GM19238 (cell line): ENCODE measurements around the gene SGCA.

Source experiments
- DNase-seq: peaks from one replicate; pipeline ENCODE4 v3.0.0; 2011; ENCODE audit warnings: low spot score; ENCODE audit not compliant: insufficient read length

The SGCA gene

DNA sequence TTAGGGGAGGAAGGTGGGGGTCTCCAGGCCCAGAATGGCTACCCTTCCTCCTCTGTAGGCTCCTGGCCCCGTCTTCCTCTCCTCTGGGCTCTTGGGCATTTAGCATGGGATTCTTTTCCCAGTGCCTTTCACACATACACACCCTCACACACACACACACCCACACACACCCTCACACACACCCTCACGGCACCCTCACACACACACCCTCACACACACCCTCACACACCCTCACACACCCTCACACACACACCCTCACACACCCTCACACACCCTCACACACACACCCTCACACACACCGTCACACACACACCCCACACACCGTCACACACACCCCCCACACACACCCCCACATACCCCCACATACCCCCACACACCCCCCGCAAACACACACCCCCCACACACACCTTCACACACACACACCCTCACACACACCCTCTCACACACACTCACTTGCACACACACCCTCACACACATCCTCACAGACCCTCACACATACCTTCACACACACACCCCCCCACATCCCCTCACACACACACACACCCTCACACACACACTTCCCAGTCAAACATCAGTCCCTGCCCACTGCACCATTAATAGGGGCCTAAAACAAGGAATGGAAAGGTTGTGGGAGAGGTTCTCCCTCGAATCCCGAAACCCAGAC is 845 bp downstream of the SGCA start:
- no peak for DNase-seq

DNA sequence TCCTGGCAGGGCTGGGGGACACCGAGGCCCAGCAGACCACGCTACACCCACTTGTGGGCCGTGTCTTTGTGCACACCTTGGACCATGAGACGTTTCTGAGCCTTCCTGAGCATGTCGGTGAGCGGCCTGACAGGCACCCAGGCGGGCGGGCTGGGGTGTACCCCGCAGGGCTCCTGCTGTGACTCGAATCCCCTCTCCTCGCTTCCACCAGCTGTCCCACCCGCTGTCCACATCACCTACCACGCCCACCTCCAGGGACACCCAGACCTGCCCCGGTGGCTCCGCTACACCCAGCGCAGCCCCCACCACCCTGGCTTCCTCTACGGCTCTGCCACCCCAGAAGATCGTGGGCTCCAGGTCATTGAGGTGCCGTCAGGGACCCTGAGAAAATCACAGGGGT is 1.6 kb downstream of the SGCA start:
- no peak for DNase-seq

GRCh38 chr17:50168319-50168718 is 2.5 kb downstream of the SGCA start:
- no peak for DNase-seq

DNA sequence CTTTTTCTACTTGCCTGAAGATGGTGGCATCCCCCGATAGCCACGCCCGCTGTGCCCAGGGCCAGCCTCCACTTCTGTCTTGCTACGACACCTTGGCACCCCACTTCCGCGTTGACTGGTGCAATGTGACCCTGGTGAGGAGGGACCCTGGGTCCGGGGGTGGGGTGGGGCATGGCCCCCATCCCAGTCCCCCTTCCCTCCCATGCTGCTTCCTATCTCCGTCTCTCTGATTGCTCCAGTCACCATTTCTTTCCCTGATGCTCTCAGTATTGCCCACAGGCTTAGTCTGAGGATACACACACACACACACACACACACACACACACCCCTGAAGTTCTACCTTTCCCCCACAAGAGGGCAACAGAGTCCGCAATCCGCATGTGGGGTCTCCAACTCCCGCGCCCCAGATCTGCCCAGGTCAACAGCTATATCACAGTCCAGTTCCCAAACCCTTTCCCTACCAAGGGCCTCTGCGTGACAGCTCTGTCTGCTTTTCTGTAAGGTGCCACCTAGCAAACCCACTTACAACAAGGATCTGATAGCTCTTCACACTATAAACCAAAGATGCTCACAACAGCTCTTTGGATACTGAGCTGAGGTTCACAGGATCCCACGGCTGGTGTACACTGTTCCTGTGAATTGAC is 3.4 kb downstream of the SGCA start:
- DNase-seq = no peak

- DNase-seq = no peak
Observed at GRCh38 chr17:50169881-50170459, 4.2 kb downstream of the SGCA start.

DNA sequence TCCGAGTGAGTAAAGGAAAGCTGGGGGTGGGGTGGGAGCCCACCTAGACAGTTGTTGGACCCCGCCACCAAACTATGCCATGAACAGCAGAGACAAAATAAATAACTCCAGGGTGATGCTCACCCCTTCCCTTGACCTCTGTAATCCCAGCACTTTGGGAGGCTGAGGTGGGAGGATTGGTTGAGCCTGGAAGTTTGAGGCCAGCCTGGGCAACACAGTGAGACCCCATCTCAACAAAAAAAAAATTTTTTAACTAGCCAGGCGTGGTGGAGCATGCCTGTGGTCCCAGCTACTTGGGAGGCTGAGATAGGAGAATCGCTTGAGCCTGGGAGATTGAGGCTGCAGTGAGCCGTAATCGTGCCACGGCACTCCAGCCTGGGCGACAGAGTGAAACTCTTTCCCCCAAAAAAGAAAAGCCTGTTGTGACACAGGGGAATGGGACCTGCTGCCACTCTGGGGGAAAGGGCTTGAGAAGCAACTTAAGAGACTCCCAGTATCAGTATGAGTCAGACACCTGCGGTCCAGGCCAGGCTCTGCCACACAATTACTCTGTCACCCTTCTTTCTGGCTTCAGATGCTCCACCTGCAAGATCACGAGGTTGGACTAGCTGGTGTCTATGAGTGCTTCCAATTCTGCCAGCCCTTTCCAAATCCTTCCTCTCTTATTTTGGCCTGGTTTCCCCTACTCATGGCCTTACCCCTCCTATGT is 5.0 kb downstream of the SGCA start:
- DNase-seq = peak; percentile 79

GRCh38 chr17:50171371-50172071 is 5.7 kb downstream of the SGCA start:
- DNase-seq = no peak

DNA sequence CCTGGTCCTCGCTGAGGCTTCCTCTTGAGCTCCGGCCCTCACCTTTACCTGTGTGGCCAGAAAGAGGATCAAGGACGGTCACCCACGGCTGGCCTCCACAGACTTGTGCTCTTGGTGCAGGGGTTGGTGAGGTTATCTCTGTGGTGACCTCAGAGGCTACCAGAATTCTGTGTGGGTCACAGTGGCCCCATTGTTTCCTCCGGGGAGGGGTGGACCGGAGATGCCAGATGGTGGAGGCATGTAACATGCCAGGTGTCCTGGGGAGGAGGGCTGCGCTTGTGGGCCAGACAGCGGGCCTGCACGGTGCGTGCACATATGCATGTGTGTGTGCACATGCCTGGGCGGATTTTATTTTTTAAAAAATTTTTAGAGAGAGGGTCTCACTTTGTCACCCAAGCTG is 6.3 kb downstream of the SGCA start:
- no peak for DNase-seq

- no peak for DNase-seq
Observed at GRCh38 chr17:50172936-50173334, 7.1 kb downstream of the SGCA start.

- no peak for DNase-seq
Observed at GRCh38 chr17:50173335-50173941, 7.6 kb downstream of the SGCA start.

DNA sequence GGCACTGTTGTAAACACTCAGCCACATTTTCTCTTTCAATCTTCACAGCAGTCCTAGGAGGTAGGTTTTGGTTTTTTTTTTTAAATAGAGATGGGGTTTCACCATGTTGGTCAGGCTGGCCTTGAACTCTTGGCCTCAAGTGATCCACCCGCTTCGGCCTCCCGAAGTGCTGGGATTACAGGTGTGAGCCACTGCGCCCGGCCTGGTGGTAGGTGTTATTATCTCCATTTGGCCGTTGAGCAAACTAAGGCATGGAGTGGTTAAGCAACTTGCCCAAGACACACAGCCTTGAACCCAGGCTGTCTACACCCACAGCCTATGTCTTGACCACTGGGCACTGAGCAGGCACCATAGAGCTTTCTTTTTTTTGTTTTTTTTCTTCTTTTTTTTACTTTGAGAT is 8.6 kb downstream of the SGCA start:
- DNase-seq = no peak

GRCh38 chr17:50175035-50175807 is 9.4 kb downstream of the SGCA start:
- no peak for DNase-seq

- DNase-seq = no peak
Observed at GRCh38 chr17:50176559-50177357, 11.0 kb downstream of the SGCA start.

DNA sequence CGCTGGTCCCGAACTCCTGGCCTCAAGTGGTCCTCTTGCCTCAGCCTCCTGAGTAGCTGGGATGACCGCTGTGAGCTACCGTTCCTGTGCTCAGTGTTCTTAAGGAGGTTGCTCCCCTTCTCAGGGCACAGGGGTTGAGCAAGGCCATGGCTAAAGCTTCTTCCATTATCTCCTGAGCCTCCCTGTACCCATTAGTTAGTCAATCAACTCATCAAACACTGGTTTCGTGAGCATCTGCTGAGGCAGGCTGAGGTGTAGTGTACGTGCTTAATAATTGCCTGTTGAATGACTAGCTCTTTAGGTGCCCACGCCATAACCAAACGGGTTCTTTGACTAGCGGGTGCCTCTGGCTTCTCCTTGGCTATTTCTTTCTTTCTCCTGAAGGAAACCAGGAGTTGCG is 11.7 kb downstream of the SGCA start:
- no peak for DNase-seq

GRCh38 chr17:50177983-50178834 is 12.4 kb downstream of the SGCA start:
- DNase-seq = no peak

- DNase-seq = no peak
Observed at GRCh38 chr17:50180111-50180510, 14.3 kb downstream of the SGCA start.

GRCh38 chr17:50180620-50181019 is 14.8 kb downstream of the SGCA start:
- no peak for DNase-seq

DNA sequence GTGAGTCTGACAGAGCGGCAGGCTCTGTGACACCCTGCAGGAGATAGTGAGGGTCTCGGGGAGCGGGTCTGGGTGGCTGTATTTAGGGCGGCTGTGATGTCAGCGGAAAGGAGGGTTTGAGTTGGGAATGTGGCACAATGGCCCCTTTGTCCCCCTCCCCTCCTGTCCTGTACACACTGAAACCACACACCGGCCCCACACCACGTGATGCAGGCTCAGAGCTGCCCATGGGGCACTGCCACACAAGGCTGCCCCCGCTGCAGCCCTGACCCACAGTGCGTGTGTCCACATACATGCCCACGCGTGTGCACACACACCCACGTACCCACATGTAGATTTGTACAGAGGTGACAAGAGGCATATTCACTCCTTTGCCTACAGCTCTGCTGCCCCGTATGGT is 15.3 kb downstream of the SGCA start:
- no peak for DNase-seq
